PC-9 (cell line): Measurements from ENCODE around the gene BPIFB2. TPM values are rescaled to one million over a fixed set of nuclear protein-coding genes. Genes with fewer than 3 reads are reported as not detected.

Experiments
- BruUV-seq: library from RNA; stranded (reverse); fragments of 400-500 nt; replicated peaks from 2 replicates; lab custom pipeline; 2021; lab: Mats Ljungman, UMichigan
- CTCF ChIA-PET: fragments of 300-600 bp; sonication (Branson Sonifier 250); formaldehyde crosslinking; loops from one replicate; lab custom pipeline; 2022; ENCODE audit warnings: antibody characterized with exemption; lab: Charles Lee
- POLR2A ChIA-PET: fragments of 300-600 bp; sonication (Branson Sonifier 250); formaldehyde crosslinking; loops from one replicate; lab custom pipeline; 2022; ENCODE audit warnings: antibody characterized with exemption; ENCODE audit not compliant: unreplicated experiment; lab: Charles Lee
- DNase-seq, 2 experiments: peaks; one replicate each; pipeline versions ENCODE4 v3.0.0 to v3.0.0-alpha.2; 2015 to 2022; ENCODE audit warnings: mixed read lengths in 1 of 2
- H2AFZ ChIP-seq: fragments of 200-600 bp; sonication (generic); 2 replicates; pipeline ENCODE4 v1.8.1; 2017; ENCODE audit warnings: antibody characterized with exemption
- H3F3A ChIP-seq: fragments of 200-600 bp; sonication (generic); 2 replicates; pipeline ENCODE4 v1.8.1; 2017; ENCODE audit warnings: antibody characterized with exemption, mild to moderate bottlenecking, low read depth; ENCODE audit not compliant: insufficient read depth
- H3K27ac ChIP-seq: fragments of 200-600 bp; sonication (generic); 2 replicates; pipeline ENCODE4 v1.6.1; 2016; ENCODE audit warnings: mixed run types
- H3K27me3 ChIP-seq: fragments of 200-600 bp; sonication (generic); 2 replicates; pipeline ENCODE4 v1.6.1; 2016; ENCODE audit warnings: low read depth, mixed run types; ENCODE audit not compliant: insufficient read depth
- H3K36me3 ChIP-seq: fragments of 200-600 bp; sonication (generic); 2 replicates; pipeline ENCODE4 v1.6.1; 2016; ENCODE audit warnings: low read depth, mixed run types
- H3K4me1 ChIP-seq: fragments of 200-600 bp; sonication (generic); replicated peaks from 2 replicates; pipeline ENCODE4 v1.6.1; 2016; ENCODE audit warnings: mixed run types; ENCODE audit not compliant: insufficient read depth
- H3K4me2 ChIP-seq: fragments of 200-600 bp; sonication (generic); 2 replicates; pipeline ENCODE4 v1.6.1; 2017; ENCODE audit warnings: mixed run types
- H3K4me3 ChIP-seq: fragments of 200-600 bp; sonication (generic); 2 replicates; pipeline ENCODE4 v1.6.1; 2016; ENCODE audit warnings: mixed run types
- H3K79me2 ChIP-seq: fragments of 200-600 bp; sonication (generic); 2 replicates; pipeline ENCODE4 v1.6.1; 2017; ENCODE audit warnings: low read depth, mixed run types
- H3K9me2 ChIP-seq: fragments of 200-600 bp; sonication (generic); 2 replicates; pipeline ENCODE4 v1.8.1; 2017; ENCODE audit warnings: mild to moderate bottlenecking; ENCODE audit not compliant: insufficient read depth
- H3K9me3 ChIP-seq: fragments of 200-600 bp; sonication (generic); 2 replicates; pipeline ENCODE4 v1.8.1; 2016; ENCODE audit warnings: low read depth; ENCODE audit not compliant: insufficient read depth
- H4K20me1 ChIP-seq: fragments of 200-600 bp; sonication (generic); 2 replicates; pipeline ENCODE4 v1.8.1; 2017; ENCODE audit not compliant: insufficient read depth
- EZH2 ChIP-seq: fragments of 200-600 bp; sonication (generic); IDR thresholded peaks from 2 replicates; pipeline ENCODE4 v1.8.0; 2017; ENCODE audit warnings: antibody characterized with exemption, low read depth
- intact Hi-C: fragments of 100-400 bp; cut with micrococcal nuclease; formaldehyde crosslinking; loops from one replicate; pipeline ENCODE4 v1.10.0; 2022; ENCODE audit not compliant: unreplicated experiment
- total RNA-seq: library from RNA; stranded (reverse); gene quantifications from 2 replicates; pipeline ENCODE4 v1.2.3, GENCODE V29; 2021
- TF ChIP-seq, protein P1 (sequence below): fragments of 200-600 bp; sonication (generic); conservative IDR thresholded peaks from 2 replicates; pipeline ENCODE4 v1.6.1; 2017; ENCODE audit warnings: mixed run types, antibody characterized with exemption, mild to moderate bottlenecking, moderate library complexity

Gene BPIFB2
- total RNA-seq, 1 experiment from 2014 or later: not detected

DNA sequence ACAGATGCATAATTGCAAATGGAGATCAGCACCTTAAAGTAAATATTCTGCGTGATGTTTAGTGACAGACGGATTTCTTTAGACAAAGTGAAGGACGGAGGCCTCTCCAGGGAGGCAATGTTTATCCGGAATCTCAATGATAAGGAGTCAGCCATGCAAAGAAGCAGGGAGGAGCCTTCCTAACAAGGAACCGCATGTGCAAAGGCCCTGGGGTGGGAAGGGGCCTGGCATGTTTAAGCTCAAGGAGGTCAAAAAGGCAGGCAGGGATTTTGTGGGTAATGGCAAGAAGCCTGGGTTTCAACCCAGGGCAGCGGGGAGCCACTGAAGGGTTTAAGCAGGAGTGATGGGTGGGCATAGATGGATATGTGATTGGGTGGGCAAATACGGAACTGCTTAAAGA is 46.9 kb downstream of the BPIFB2 start:
- Histone ChIP-seq H3K4me2 (no peak overlapping the region), H3K4me3 (no peak overlapping the region), H2AFZ (no peak overlapping the region), H3K36me3 (no peaks in the 10 kb centered on the region), H3K4me1 (no peaks in the 10 kb centered on the region), H3K9me2 (no peaks in the 10 kb centered on the region), H3K79me2 (no peaks in the 10 kb centered on the region), H3K27ac (no peak overlapping the region), H4K20me1 (no peaks in the 10 kb centered on the region), H3F3A (no peaks in the 10 kb centered on the region), H3K9me3 (no peaks in the 10 kb centered on the region), H3K27me3 (peaks cover 72% of the 10 kb centered on the region)
- no peak for TF ChIP-seq EZH2
- TF ChIP-seq, protein P1, sequence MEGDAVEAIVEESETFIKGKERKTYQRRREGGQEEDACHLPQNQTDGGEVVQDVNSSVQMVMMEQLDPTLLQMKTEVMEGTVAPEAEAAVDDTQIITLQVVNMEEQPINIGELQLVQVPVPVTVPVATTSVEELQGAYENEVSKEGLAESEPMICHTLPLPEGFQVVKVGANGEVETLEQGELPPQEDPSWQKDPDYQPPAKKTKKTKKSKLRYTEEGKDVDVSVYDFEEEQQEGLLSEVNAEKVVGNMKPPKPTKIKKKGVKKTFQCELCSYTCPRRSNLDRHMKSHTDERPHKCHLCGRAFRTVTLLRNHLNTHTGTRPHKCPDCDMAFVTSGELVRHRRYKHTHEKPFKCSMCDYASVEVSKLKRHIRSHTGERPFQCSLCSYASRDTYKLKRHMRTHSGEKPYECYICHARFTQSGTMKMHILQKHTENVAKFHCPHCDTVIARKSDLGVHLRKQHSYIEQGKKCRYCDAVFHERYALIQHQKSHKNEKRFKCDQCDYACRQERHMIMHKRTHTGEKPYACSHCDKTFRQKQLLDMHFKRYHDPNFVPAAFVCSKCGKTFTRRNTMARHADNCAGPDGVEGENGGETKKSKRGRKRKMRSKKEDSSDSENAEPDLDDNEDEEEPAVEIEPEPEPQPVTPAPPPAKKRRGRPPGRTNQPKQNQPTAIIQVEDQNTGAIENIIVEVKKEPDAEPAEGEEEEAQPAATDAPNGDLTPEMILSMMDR: no peak
- no peak for DNase-seq
- intact Hi-C loops: no loop called here
- ChIA-PET CTCF (no interaction called here), POLR2A (no interaction called here)
- BruUV-seq: no TSS peak

DNA sequence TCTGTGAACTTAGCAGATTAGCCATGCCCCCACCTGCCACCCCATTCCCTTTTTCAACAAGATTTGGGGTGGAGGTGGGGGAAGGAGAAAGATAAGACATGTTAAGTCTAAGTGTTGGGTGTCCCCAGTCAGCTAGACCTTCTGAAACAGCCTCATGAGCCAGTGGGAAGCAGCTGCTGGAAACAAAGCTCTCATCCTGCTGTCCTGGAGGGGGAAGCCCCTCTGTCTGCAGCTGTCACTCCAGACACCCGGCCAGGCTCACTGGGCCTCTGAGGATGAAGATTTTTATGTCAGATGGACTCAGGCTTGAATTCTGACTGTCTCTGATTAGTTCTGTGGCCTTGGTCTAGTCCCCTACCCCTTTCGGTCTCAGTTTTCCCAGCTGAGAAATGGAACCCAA is 47.3 kb downstream of the BPIFB2 start:
- intact Hi-C loops: no loop called here
- POLR2A ChIA-PET: no interaction called here
- H2AFZ ChIP-seq: no peak overlapping the region
- no peaks in the 10 kb centered on the region for H3K9me3 ChIP-seq
- H3K27ac ChIP-seq: no peak overlapping the region
- CTCF ChIA-PET: no interaction called here
- H3F3A ChIP-seq: no peaks in the 10 kb centered on the region
- no peak overlapping the region for H3K4me2 ChIP-seq
- no peaks in the 10 kb centered on the region for H3K9me2 ChIP-seq
- no peaks in the 10 kb centered on the region for H3K36me3 ChIP-seq
- BruUV-seq: no TSS peak
- TF ChIP-seq EZH2: no peak
- TF ChIP-seq, protein P1: no peak
- H3K4me1 ChIP-seq: no peaks in the 10 kb centered on the region
- no peak for DNase-seq
- no peaks in the 10 kb centered on the region for H4K20me1 ChIP-seq
- no peak overlapping the region for H3K4me3 ChIP-seq
- peaks cover 76% of the 10 kb centered on the region for H3K27me3 ChIP-seq
- H3K79me2 ChIP-seq: no peaks in the 10 kb centered on the region

- Histone ChIP-seq H3K9me2 (no peaks in the 10 kb centered on the region), H3K4me2 (no peak overlapping the region), H4K20me1 (no peaks in the 10 kb centered on the region), H3K27ac (no peak overlapping the region), H3K79me2 (no peaks in the 10 kb centered on the region), H2AFZ (no peak overlapping the region), H3K4me1 (no peaks in the 10 kb centered on the region), H3K27me3 (peaks cover 94% of the 10 kb centered on the region), H3F3A (no peaks in the 10 kb centered on the region), H3K4me3 (no peak overlapping the region), H3K9me3 (no peaks in the 10 kb centered on the region), H3K36me3 (no peaks in the 10 kb centered on the region)
- intact Hi-C loops: no loop called here
- no TSS peak for BruUV-seq
- CTCF ChIA-PET: no interaction called here
- TF ChIP-seq, protein P1: no peak
- TF ChIP-seq EZH2: no peak
- POLR2A ChIA-PET: no interaction called here
- no peak for DNase-seq
Measured at GRCh38 chr20:33059136-33059535, 51.6 kb downstream of the BPIFB2 start.
